ENCODE measurements around the gene ZBTB24.

Gene ZBTB24

GRCh38 chr6:109449064-109449794, 33.8 kb downstream of the ZBTB24 start:
- H3K9me3 ChIP-seq (ENCODE audit: low read depth, low read length), result no peaks in the 10 kb centered on the region
- no peak overlapping the region for H3K27ac ChIP-seq
- H3K9ac ChIP-seq (ENCODE audit: insufficient read length), result no peak overlapping the region
- DNase-seq (ENCODE audit: low read depth, low spot score), result no peak
- H3K4me3 ChIP-seq, result no peak overlapping the region
- TF ChIP-seq POLR2AphosphoS5 (IDR thresholded peaks at IDR 0.05; ENCODE audit: borderline replicate concordance, low read depth, low read length) (no peak), FOXP2 (optimal IDR thresholded peaks at IDR 0.05; ENCODE audit: control extremely low read depth, extremely low read length, insufficient read depth) (no peak), EZH2 (IDR thresholded peaks at IDR 0.05) (no peak)
- peaks cover 6% of the 10 kb centered on the region; the same call in 1 of the 2 replicates for H3K36me3 ChIP-seq (ENCODE audit: insufficient read depth, low read length)

GRCh38 chr6:109448615-109449014, 34.4 kb downstream of the ZBTB24 start:
- no peak overlapping the region for H3K27ac ChIP-seq
- no peaks in the 10 kb centered on the region for H3K9me3 ChIP-seq (ENCODE audit: low read depth, low read length)
- H3K9ac ChIP-seq (ENCODE audit: insufficient read length), result no peak overlapping the region
- DNase-seq (ENCODE audit: low read depth, low spot score), result no peak
- peaks cover 6% of the 10 kb centered on the region; the same call in 1 of the 2 replicates for H3K36me3 ChIP-seq (ENCODE audit: insufficient read depth, low read length)
- TF ChIP-seq EZH2 (IDR thresholded peaks at IDR 0.05), result no peak
- TF ChIP-seq POLR2AphosphoS5 (IDR thresholded peaks at IDR 0.05; ENCODE audit: borderline replicate concordance, low read depth, low read length), result no peak
- TF ChIP-seq FOXP2 (optimal IDR thresholded peaks at IDR 0.05; ENCODE audit: control extremely low read depth, extremely low read length, insufficient read depth), result no peak
- H3K4me3 ChIP-seq, result no peak overlapping the region

DNA sequence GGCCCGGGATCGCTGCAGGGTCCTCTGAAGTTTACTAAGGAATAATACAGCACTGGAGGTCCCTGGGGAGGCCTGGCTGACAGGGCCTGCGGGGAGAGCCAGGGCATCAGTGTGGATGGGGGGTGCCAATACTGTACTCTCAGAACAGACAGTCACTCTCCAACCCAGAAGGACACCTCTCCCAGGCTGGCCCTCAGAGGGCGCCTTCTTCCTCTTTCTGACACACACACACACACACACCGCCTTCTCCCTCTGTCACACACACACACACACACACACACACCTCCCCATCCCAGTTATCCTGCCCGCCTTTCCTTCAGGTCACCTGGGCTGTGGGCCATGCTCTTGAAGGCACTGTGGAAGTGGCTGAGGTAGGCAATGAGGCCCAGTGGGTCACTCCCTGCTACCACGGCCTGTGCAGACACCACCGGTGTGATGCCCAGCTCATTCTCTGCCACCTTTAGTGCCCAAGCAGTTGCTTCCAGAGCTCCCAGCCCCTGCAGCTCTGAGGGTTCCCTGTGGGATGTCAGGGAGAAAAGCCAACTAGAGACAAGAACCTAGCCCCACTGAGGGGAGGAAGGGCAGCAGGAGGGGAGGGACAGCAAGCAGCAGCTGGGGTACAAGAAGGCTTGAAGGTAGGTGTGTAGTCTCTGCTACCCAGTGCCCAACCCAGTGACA, 35.0 kb downstream of the ZBTB24 start:
- no peak overlapping the region for H3K27ac ChIP-seq
- peaks cover 6% of the 10 kb centered on the region; the same call in 1 of the 2 replicates for H3K36me3 ChIP-seq (ENCODE audit: insufficient read depth, low read length)
- H3K4me3 ChIP-seq, result no peak overlapping the region
- H3K9me3 ChIP-seq (ENCODE audit: low read depth, low read length), result no peaks in the 10 kb centered on the region
- no peak overlapping the region for H3K9ac ChIP-seq (ENCODE audit: insufficient read length)
- no peak for DNase-seq (ENCODE audit: low read depth, low spot score)
- TF ChIP-seq POLR2AphosphoS5 (IDR thresholded peaks at IDR 0.05; ENCODE audit: borderline replicate concordance, low read depth, low read length) (no peak; the same call in 1 of the 2 replicates), FOXP2 (optimal IDR thresholded peaks at IDR 0.05; ENCODE audit: control extremely low read depth, extremely low read length, insufficient read depth) (no peak)

DNA sequence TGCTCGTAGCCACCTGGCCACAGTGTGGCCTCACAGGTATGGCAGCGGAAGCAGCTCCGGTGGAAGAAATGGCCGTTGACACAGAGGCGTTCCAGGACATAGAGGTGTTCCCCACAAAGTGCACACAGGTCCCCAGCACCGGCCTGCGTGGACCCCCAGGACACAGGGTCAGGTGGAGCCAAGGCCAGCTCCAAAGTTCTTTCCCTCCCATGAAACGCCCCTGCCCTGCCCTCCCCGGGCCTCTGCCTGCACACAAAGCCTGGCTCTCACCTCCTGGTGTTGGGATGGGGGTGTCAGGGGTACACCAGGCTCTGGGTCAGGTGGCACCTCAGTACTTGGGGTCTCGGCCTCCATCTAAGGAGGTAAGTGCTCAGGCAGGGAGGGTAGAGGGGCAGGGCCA, 35.9 kb downstream of the ZBTB24 start:
- Histone ChIP-seq H3K36me3 (ENCODE audit: insufficient read depth, low read length) (peaks cover 6% of the 10 kb centered on the region; the same call in 1 of the 2 replicates), H3K9me3 (ENCODE audit: low read depth, low read length) (no peaks in the 10 kb centered on the region), H3K9ac (ENCODE audit: insufficient read length) (no peak overlapping the region), H3K27ac (no peak overlapping the region), H3K4me3 (no peak overlapping the region)
- TF ChIP-seq FOXP2 (optimal IDR thresholded peaks at IDR 0.05; ENCODE audit: control extremely low read depth, extremely low read length, insufficient read depth), result no peak
- TF ChIP-seq EZH2 (IDR thresholded peaks at IDR 0.05), result no peak
- no peak for TF ChIP-seq POLR2AphosphoS5 (IDR thresholded peaks at IDR 0.05; ENCODE audit: borderline replicate concordance, low read depth, low read length)
- DNase-seq (ENCODE audit: low read depth, low spot score), result no peak

DNA sequence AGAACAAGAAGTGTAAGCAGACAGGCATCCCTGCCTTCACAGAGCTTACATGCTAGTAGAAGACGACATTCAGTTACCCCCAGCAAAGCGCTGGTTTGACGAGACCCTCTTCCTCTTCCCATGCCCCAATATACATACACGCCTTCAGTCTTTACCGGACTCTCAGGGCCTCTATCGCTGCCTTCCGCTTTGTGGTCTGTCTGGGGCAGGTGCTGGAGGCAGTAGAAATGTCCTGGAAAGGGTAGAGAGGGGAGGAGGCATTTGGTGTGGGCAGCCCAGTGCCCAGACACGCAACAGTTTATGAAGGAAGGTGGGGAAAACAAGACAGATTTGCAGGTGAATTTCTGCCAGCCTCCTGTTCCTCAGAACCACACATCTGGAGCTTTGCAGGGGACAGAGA, 36.5 kb downstream of the ZBTB24 start:
- DNase-seq (ENCODE audit: low read depth, low spot score), result no peak
- Histone ChIP-seq H3K9me3 (ENCODE audit: low read depth, low read length) (no peaks in the 10 kb centered on the region), H3K4me3 (no peak overlapping the region), H3K9ac (ENCODE audit: insufficient read length) (no peak overlapping the region), H3K27ac (no peak overlapping the region), H3K36me3 (ENCODE audit: insufficient read depth, low read length) (peaks cover 6% of the 10 kb centered on the region; the same call in 1 of the 2 replicates)
- TF ChIP-seq FOXP2 (optimal IDR thresholded peaks at IDR 0.05; ENCODE audit: control extremely low read depth, extremely low read length, insufficient read depth), result no peak
- no peak for TF ChIP-seq POLR2AphosphoS5 (IDR thresholded peaks at IDR 0.05; ENCODE audit: borderline replicate concordance, low read depth, low read length)
- TF ChIP-seq EZH2 (IDR thresholded peaks at IDR 0.05), result no peak

GRCh38 chr6:109446072-109446471, 36.9 kb downstream of the ZBTB24 start:
- no peak overlapping the region for H3K4me3 ChIP-seq
- no peak for DNase-seq (ENCODE audit: low read depth, low spot score)
- no peak overlapping the region for H3K9ac ChIP-seq (ENCODE audit: insufficient read length)
- H3K27ac ChIP-seq, result no peak overlapping the region
- peaks cover 6% of the 10 kb centered on the region; the same call in 1 of the 2 replicates for H3K36me3 ChIP-seq (ENCODE audit: insufficient read depth, low read length)
- H3K9me3 ChIP-seq (ENCODE audit: low read depth, low read length), result no peaks in the 10 kb centered on the region
- TF ChIP-seq EZH2 (IDR thresholded peaks at IDR 0.05) (no peak), POLR2AphosphoS5 (IDR thresholded peaks at IDR 0.05; ENCODE audit: borderline replicate concordance, low read depth, low read length) (no peak), FOXP2 (optimal IDR thresholded peaks at IDR 0.05; ENCODE audit: control extremely low read depth, extremely low read length, insufficient read depth) (no peak)

DNA sequence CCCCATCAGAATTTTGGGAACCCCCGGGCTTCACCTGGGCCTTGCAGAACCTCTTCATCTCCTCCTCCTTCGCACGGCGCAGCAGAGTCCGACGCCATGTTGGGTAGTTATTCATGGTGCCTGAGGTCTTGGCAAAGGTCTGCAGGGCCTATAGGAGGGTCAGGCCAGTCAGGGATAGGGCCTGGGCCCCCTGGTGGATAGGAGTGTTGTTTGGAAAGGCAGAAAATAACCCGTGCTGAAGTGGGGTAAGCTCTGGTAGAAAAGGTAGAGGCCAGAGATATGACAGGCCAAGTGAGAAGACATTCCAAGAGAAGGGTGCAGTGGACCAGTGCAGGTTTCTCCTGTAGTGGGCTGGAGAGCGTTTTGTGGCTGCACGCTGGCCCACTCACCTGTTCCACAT, 37.6 kb downstream of the ZBTB24 start:
- Histone ChIP-seq H3K9me3 (ENCODE audit: low read depth, low read length) (no peaks in the 10 kb centered on the region), H3K27ac (no peak overlapping the region), H3K36me3 (ENCODE audit: insufficient read depth, low read length) (peaks cover 6% of the 10 kb centered on the region; the same call in 1 of the 2 replicates), H3K4me3 (no peak overlapping the region), H3K9ac (ENCODE audit: insufficient read length) (no peak overlapping the region)
- TF ChIP-seq POLR2AphosphoS5 (IDR thresholded peaks at IDR 0.05; ENCODE audit: borderline replicate concordance, low read depth, low read length) (no peak), FOXP2 (optimal IDR thresholded peaks at IDR 0.05; ENCODE audit: control extremely low read depth, extremely low read length, insufficient read depth) (no peak), EZH2 (IDR thresholded peaks at IDR 0.05) (no peak)
- DNase-seq (ENCODE audit: low read depth, low spot score), result no peak

DNA sequence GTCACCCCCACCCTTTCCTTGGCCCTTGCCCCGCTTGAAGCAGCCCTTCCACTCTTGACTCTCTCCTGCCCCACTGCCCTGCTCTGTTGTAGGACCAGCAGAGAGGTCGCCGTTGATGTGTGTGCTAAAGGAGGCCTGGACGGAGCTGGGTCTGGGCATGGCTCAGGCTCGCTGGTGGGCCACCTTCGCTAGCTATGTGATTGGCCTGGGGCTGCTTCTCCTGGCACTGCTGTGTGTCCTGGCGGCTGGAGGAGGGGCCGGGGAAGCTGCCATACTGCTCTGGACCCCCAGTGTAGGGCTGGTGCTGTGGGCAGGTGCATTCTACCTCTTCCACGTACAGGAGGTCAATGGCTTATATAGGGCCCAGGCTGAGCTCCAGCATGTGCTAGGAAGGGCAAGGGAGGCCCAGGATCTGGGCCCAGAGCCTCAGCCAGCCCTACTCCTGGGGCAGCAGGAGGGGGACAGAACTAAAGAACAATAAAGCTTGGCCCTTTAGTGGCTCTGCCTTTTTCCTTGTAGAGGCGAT, 39.5 kb downstream of the ZBTB24 start:
- H3K9me3 ChIP-seq (ENCODE audit: low read depth, low read length), result no peaks in the 10 kb centered on the region
- H3K36me3 ChIP-seq (ENCODE audit: insufficient read depth, low read length), result peaks cover 6% of the 10 kb centered on the region; the same call in 1 of the 2 replicates
- no peak overlapping the region for H3K27ac ChIP-seq
- H3K4me3 ChIP-seq, result no peak overlapping the region
- no peak overlapping the region for H3K9ac ChIP-seq (ENCODE audit: insufficient read length)
- no peak for DNase-seq (ENCODE audit: low read depth, low spot score)
- no peak for TF ChIP-seq POLR2AphosphoS5 (IDR thresholded peaks at IDR 0.05; ENCODE audit: borderline replicate concordance, low read depth, low read length)
- no peak for TF ChIP-seq EZH2 (IDR thresholded peaks at IDR 0.05)
- no peak for TF ChIP-seq FOXP2 (optimal IDR thresholded peaks at IDR 0.05; ENCODE audit: control extremely low read depth, extremely low read length, insufficient read depth)
